Heart left ventricle (tissue), 16 donors: ENCODE measurements around the gene PIM3. TPM values are rescaled to one million over a fixed set of nuclear protein-coding genes. Genes with fewer than 3 reads are reported as not detected.

Source experiments
- ATAC-seq, 4 donors: fragments of 200-7000 bp; cut with Tn5 transposase; one replicate each; pipeline ENCODE4 v1.9.1; 2020 to 2022; ENCODE audit warnings: moderate library complexity in 4 of 4, mild to moderate bottlenecking in 3 of 4, moderate number of reproducible peaks in 1 of 4
- DNase-seq, 5 donors: peaks; one replicate each; pipeline ENCODE4 v3.0.0-alpha.2; 2020
- H3K27ac ChIP-seq, 12 donors: fragments of 200-600 bp; sonication (generic) in 4 of 12; one replicate each; pipeline versions ENCODE4 v1.5.0 to v1.8.0; 2016 to 2022; ENCODE audit warnings: mild to moderate bottlenecking in 2 of 12
- H3K27me3 ChIP-seq, 9 donors: fragments of 200-600 bp; sonication (generic) in 2 of 9; one replicate each; pipeline versions ENCODE4 v1.5.1 to v1.8.0; 2016 to 2022; ENCODE audit warnings: mild to moderate bottlenecking in 3 of 9
- H3K36me3 ChIP-seq, 9 donors: fragments of 200-600 bp; sonication (generic) in 2 of 9; one replicate each; pipeline versions ENCODE4 v1.5.0 to v1.8.0; 2018 to 2022; ENCODE audit warnings: mild to moderate bottlenecking in 2 of 9
- H3K4me1 ChIP-seq, 12 donors: fragments of 200-600 bp; sonication (generic) in 4 of 12; one replicate each; pipeline versions ENCODE4 v1.5.0 to v1.8.0; 2016 to 2022; ENCODE audit warnings: mild to moderate bottlenecking in 3 of 12
- H3K4me3 ChIP-seq, 12 donors: fragments of 200-600 bp; sonication (generic) in 4 of 12; one replicate each; pipeline versions ENCODE4 v1.5.0 to v1.8.0; 2017 to 2022; ENCODE audit warnings: mild to moderate bottlenecking in 9 of 12, moderate library complexity in 4 of 12
- H3K9me3 ChIP-seq, 12 donors: fragments of 200-600 bp; sonication (generic) in 4 of 12; one replicate each; pipeline versions ENCODE4 v1.5.0 to v1.8.0; 2016 to 2022; ENCODE audit warnings: mild to moderate bottlenecking in 1 of 12
- CTCF ChIP-seq, 12 donors: fragments of 200-600 bp; sonication (generic) in 4 of 12; IDR thresholded peaks; one replicate each; pipeline versions ENCODE4 v1.5.0 to v1.8.0; 2018 to 2022; ENCODE audit warnings: antibody characterized with exemption in 12 of 12, mild to moderate bottlenecking in 5 of 12
- POLR2A ChIP-seq, 2 donors: fragments of 450-650 bp; IDR thresholded peaks; one replicate each; pipeline ENCODE4 v1.6.1; 2017; ENCODE audit warnings: antibody characterized with exemption in 2 of 2, mild to moderate bottlenecking in 2 of 2, moderate library complexity in 2 of 2
- WGBS, 4 donors: extraction: QIAGEN DNeasy Blood & Tissue Kit in 2 of 4; methylation state at CpG; one replicate each; pipeline versions ENCODE4 v1.1.5 to v1.1.7; 2013 to 2018; 5-methylcytosine and 5-hydroxymethylcytosine counted together
- intact Hi-C, 10 donors: fragments of 100-400 bp; cut with DNase I; formaldehyde crosslinking; loops; one replicate each; pipeline versions ENCODE4 v1.11.1 to v1.14.2; 2022
- polyA plus RNA-seq, 2 donors: library from polyadenylated mRNA; stranded (reverse); fragments of 200-250 nt; gene quantifications; one replicate each; pipeline ENCODE4 v1.2.3, GENCODE V29; 2013
- total RNA-seq, 9 donors: library from RNA; depleted of rRNA in 2 of 9; stranded (reverse); fragments of >200 nt in 2 of 9; fragmentation: NEBNext Ultra II Directional in 3 of 9; extraction: Animal tissue kit (Norgen Biotek cat#: 25700) in 3 of 9; gene quantifications; one replicate each; pipeline versions ENCODE4 v1.1.0 to v1.2.4, GENCODE V29; 2016 to 2023
- donor health status: ischemic (EF 13 %, LVEDD 7.1; RV severe dilation, severe dysfunction).
- donor health status: healthy with polysubstance abuse.
- donor health status: DM: no; HTN: yes; CAD: no.
- donor health status: DM: no; HTN: no; CAD: no.
- donor health status: ischemic (EF 25% LVEDD 6.9; RV normal size, moderate dysfunction).
- donor health status: ischemic (EF 25% LVEDD 5.7; RV mildly dilated, moderate dysfunction).
- donor health status: healthy.
- donor health status: DM: yes; HTN: yes; CAD: no.
- donor health status: ischemic (EF 35%, LVEDD 5.7; RV mildly dilated, moderate dysfunction).
- donor health status: nonischemic (EF 11% LVEDD 7.7; RV severe dilation, severe dysfunction).
- donor health status: DM: yes; HTN: yes; CAD: no.
- donor health status: PGD.
- donor health status: ischemic (EF 29% LVEDD 5.4; RV normal size, mild dysfunction).
- donor health status: nonischemic (EF 23%, LVEDD 6.1; RV moderate dilation, normal function).

Gene PIM3
- total and polyA plus RNA-seq, 11 donors, result 37.7 to 118 (median 50.2) TPM

DNA sequence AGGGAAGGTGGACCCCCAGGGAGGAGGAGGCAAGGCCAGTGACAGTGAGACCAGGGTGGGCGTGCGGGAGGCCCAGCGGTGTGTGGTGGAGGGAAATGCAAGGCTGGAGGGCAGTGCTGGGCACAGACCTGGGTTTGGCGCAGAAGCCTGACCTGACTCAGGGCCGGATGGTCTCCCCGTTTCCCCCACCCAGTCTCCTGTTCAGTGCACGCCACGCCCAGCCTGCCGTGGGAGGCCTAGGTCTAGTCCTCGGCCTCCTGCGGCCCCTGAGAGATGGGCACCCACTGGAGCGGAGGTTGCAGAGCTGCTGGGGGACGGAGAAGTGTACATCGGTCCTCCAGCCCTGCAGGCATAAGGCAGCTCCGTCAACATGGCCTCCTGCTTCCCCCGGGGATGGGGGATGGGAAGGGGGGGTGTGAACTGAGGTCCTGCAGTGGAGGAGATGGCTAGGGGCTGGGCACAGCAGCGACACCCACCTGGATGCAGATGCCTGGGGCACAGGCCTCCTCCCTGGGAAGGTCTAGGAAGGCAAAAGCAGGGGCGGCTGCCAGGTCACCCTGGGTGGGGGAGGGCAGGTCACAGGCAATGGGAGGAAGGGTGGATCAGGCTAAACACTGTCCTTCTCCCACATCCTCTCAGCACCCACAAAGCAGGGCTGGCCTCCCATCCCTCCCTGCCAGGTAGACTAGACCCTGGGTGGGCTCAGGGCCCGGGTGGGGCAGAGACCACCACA is 36.1 kb downstream of the PIM3 start:
- TF ChIP-seq CTCF (IDR thresholded peaks at IDR 0.05) (no peak), POLR2A (IDR thresholded peaks at IDR 0.05) (no peak)
- DNase-seq (no peak), ATAC-seq (no peak)
- H3K4me1 ChIP-seq, result peaks cover 0 to 18% (median 2%) of the 10 kb centered on the region in 12 donors
- H3K27me3 ChIP-seq, result peaks cover 0 to 11% (median 7%) of the 10 kb centered on the region in 9 donors
- WGBS, 4 donors, result 84 to 92% (median 88%) methylated on average over 18 to 19 of the region's 19 CpGs
- peaks cover 0 to 5% (median under 1%) of the 10 kb centered on the region in 12 donors for H3K9me3 ChIP-seq
- no peaks in the 10 kb centered on the region for H3K36me3 ChIP-seq
- no peak overlapping the region for H3K27ac ChIP-seq
- H3K4me3 ChIP-seq, result no peak overlapping the region
- intact Hi-C loops, result loop anchor here in 1 of 10 donors (10.0 kb wide), 1 partner anchor 62 kb away; no protein-coding TSS in a partner anchor

GRCh38 chr22:49997251-49997599 is 36.7 kb downstream of the PIM3 start:
- H3K27ac ChIP-seq, result no peak overlapping the region
- DNase-seq, result no peak
- H3K9me3 ChIP-seq, result no peaks in the 10 kb centered on the region
- TF ChIP-seq POLR2A (IDR thresholded peaks at IDR 0.05) (no peak), CTCF (IDR thresholded peaks at IDR 0.05) (no peak)
- peaks cover 0 to 11% (median 7%) of the 10 kb centered on the region in 9 donors for H3K27me3 ChIP-seq
- peaks cover 0 to 18% (median 2%) of the 10 kb centered on the region in 12 donors for H3K4me1 ChIP-seq
- intact Hi-C loops, result loop anchor here in 1 of 10 donors (10.0 kb wide), 1 partner anchor 62 kb away; no protein-coding TSS in a partner anchor
- WGBS, 4 donors, result 85 to 90% (median 87%) methylated on average over 10 to 12 of the region's 12 CpGs
- ATAC-seq, result no peak
- no peaks in the 10 kb centered on the region for H3K36me3 ChIP-seq
- no peak overlapping the region for H3K4me3 ChIP-seq

- DNase-seq (peak in 1 of 5 donors; percentile 48), ATAC-seq (no peak)
- TF ChIP-seq POLR2A (IDR thresholded peaks at IDR 0.05) (no peak), CTCF (IDR thresholded peaks at IDR 0.05) (no peak)
- no peak overlapping the region for H3K27ac ChIP-seq
- H3K27me3 ChIP-seq, result peaks cover 0 to 11% (median 7%) of the 10 kb centered on the region in 9 donors
- peaks cover 0 to 16% (median 1%) of the 10 kb centered on the region in 12 donors for H3K4me1 ChIP-seq
- H3K36me3 ChIP-seq, result no peaks in the 10 kb centered on the region
- intact Hi-C loops, result loop anchor here in 1 of 10 donors (10.0 kb wide), 1 partner anchor 63 kb away; no protein-coding TSS in a partner anchor
- no peaks in the 10 kb centered on the region for H3K9me3 ChIP-seq
- 90 to 96% (median 95%) methylated on average over 10 to 21 of the region's 21 CpGs for WGBS, 4 donors
- H3K4me3 ChIP-seq, result no peak overlapping the region
Observed at GRCh38 chr22:49997932-49998717, 37.6 kb downstream of the PIM3 start.

DNA sequence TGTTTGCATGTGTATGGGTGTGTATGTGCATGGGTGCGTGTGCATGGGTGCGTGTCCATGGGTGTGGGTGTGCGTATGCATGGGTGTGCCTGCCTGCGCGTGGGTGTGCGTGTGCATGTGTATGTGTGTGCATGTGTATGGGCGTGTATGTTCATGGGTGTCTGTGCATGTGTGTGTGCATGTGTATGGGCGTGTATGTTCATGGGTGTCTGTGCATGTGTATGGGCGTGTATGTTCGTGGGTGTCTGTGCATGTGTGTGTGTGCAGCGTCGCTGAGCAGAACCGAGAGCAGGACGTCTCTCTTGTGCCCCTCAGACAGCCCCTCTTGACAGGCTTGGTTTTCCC is 38.1 kb downstream of the PIM3 start:
- ATAC-seq, result no peak
- TF ChIP-seq POLR2A (IDR thresholded peaks at IDR 0.05) (no peak), CTCF (IDR thresholded peaks at IDR 0.05) (no peak)
- 90 to 94% (median 92%) methylated on average over 14 of the region's 14 CpGs for WGBS, 4 donors

More for the DNA sequence above, 38.1 kb downstream of the PIM3 start:
- no peak overlapping the region for H3K27ac ChIP-seq
- H3K36me3 ChIP-seq, result no peaks in the 10 kb centered on the region
- H3K4me3 ChIP-seq, result no peak overlapping the region
- no peaks in the 10 kb centered on the region for H3K9me3 ChIP-seq
- peaks cover 0 to 11% (median 0%) of the 10 kb centered on the region in 12 donors for H3K4me1 ChIP-seq
- intact Hi-C loops, result loop anchor here in 1 of 10 donors (10.0 kb wide), 1 partner anchor 64 kb away; no protein-coding TSS in a partner anchor
- no peak for DNase-seq
- H3K27me3 ChIP-seq, result peaks cover 0 to 11% (median 7%) of the 10 kb centered on the region in 9 donors
